Hindlimb muscle (tissue), 1 donor: ENCODE measurements around the gene CHST13. TPM values are rescaled to one million over a fixed set of nuclear protein-coding genes. Genes with fewer than 3 reads are reported as not detected.

ENCODE experiments used
- DNase-seq: peaks from one replicate; pipeline ENCODE4 v3.0.0-alpha.2; 2013
- polyA plus RNA-seq: library from polyadenylated mRNA; unstranded; fragments of 120-200 nt; gene quantifications from one replicate; pipeline ENCODE4 v1.2.1, GENCODE V29; 2013; ENCODE audit not compliant: insufficient read length

Gene CHST13
- polyA plus RNA-seq, 1 donor = 0.18 TPM

GRCh38 chr3:126488185-126488584, 35.8 kb upstream of the CHST13 start:
- no peak for DNase-seq

DNA sequence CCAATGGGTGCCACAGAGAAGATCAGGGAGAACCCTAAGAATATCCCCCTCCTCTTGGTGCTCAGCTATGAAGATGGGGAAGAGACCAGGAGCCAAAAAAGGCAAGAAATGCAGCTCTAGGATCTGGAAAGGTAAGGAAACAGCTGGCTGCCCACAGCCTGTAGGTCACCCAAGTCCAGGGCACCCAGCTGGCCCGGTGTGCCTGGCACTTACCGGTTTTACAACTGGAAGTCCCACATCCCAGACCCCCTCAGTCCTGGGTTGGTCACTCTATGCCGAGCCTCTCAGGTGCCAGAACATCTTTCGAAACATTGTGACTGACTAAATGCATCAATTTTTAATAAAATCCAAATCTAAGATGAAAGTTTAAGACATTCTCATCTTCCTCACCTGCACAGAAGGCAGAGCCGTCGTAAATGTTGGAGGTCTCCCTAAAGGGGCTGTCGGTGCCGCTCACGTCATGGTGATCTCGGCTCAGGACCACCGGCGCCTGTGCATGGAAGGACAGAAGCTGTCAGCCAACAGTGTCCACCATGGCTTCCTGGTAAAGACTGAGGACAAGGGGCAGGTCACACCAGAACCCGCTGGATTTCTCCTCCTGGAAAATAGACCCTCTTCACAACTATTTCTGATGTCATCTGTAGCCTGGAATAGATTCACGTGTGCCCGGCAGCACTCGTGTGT, 34.9 kb upstream of the CHST13 start:
- no peak for DNase-seq

DNA sequence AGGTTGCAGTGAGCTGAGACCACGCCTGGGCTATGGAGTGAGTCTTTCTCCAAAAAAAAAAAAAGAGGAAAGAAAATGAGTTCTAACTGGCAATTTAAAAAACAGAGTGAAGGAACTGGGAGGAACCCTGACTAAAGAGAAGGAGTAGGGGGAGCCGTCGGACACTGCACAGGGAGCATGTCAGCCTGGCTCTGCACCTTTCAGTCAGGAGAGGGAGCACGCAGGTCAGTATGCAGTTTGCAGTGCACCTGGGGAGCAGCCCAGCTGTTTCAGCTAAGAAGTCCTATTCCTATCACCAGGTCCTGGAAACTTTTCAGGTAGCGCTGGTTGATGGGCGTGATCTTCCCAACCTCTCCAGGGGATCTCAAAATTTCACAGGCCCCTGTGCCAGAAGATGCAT, 33.3 kb upstream of the CHST13 start:
- no peak for DNase-seq

GRCh38 chr3:126491221-126492013, 32.5 kb upstream of the CHST13 start:
- no peak for DNase-seq

DNA sequence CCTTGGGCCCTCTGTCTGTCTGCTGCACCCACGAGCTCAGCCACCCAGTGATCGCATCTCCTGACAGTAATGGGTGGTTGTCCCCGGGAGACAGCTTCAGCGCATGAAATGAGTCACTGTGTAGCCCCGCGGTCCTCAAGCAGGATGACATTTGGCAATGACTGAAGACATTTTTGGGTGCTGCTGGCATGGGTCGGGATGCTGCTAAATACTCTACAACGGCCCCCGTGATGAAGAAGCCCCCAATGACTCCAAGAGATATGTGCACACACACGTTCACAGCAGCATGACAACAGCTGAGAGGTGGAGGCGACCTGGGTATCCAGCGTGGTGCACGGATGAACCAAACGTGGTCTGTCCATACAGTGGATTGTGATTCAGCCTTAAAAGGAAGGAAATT, 30.9 kb upstream of the CHST13 start:
- DNase-seq = no peak

GRCh38 chr3:126493739-126494138, 30.2 kb upstream of the CHST13 start:
- DNase-seq = no peak

DNA sequence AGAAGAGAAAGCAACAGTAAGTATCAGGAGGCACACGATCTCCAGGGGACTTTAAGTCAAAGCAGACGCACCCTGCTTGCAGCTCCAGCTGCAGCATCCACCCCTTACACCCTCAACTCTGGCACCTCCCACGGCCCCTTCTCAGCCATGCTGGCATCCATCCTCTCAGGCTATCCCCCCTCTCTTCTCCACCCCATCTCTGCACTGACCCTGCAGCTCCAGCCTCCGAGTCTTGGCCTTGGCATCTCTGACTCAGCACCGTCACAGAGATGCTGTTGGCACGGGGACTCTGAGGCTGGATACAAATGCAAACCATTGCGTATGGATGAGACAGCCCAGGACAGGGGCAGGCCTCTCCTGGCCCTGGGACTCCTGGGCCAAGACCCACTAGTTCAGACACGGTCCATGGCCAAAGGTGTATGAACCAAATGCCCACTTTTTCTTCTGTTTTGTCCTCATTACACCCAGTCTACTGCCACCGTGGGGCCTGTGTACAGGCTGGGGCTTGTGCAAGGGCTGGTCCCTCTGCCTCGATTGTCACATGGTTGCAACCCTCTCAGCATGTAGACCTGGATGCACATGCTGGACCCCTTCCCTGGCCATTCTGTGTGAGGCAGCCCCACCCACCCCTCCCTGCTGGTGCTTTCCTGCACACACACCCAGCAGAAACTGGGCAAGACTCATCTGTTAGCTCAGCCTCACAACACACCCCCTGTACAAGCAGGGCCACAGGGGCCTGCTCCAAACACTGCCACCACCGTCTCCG, 29.6 kb upstream of the CHST13 start:
- DNase-seq = no peak

DNA sequence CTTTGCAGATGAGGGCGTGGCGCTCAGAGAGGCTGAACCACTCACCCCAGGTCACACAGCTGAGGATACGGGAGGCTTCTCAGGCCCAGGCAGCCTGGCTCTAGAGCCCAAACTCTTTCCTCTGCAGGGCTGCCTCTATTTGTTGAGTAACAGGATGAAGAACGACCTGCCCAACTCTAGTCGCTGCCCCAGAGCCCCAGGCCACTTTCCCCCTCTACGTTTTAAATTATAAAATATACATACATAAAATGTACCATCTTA, 29.1 kb upstream of the CHST13 start:
- no peak for DNase-seq

GRCh38 chr3:126495786-126496185, 28.2 kb upstream of the CHST13 start:
- no peak for DNase-seq

GRCh38 chr3:126496894-126497850, 26.8 kb upstream of the CHST13 start:
- DNase-seq = no peak

DNA sequence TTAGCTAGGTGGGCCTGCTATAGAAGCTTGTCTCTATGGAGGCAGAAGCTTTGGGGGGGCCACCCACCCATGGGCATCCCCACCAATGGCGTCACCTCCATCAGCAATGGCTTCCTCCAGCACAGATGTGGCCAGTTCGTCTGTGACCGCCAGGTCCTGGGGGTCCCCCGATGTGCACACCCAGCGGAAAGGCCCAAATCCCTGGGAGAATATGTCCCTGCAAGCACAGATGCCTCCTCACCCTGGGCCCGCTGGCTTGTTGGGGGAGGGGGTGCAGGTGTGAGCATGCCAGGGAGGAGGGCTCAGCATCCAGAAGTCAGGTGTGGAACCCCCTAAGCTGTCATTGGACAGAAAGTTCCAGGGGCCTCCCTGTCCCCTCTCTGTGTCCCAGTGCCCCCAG, 26.0 kb upstream of the CHST13 start:
- DNase-seq = no peak

DNA sequence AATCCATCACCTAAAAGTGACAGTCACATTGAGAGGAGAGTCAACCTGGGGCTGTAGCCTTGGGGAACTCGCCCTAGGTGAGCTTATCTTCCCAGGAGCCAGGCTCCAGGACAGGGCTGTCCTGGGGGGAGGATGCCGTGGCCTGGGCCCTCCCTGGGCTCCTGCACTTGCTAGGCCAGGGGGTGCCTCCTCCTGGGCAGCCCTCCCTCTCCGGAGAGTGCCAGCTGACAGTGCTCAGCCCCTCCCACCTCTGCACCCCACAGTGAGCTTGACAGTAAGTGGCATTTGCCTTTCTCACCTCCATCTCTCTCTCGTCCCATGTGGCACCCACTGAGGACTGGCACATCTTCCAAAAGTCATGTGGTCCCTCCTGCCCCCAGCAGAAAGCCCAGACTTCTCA, 25.5 kb upstream of the CHST13 start:
- no peak for DNase-seq

- no peak for DNase-seq
These were observed 25.0 kb upstream of the CHST13 start for GRCh38 chr3:126498929-126499328.

DNA sequence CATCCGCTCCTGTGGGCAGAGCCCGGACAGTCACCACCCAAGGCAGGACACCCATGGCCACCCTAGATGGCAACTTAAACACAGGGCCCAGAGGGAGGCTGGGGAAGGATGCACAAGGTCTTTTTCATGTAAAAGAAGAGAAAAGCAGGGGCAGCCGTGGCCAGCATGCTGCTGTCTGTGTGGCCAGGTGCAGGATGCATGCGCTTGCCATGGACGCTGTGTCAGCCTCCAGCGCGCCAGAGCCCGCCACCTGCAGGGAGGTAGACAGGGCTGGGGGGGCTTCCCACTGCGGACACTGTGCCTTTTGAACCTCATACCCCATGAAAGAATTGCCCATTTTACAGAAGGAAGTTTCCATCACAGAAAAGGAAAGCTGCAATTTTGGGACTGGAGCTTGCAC, 24.6 kb upstream of the CHST13 start:
- no peak for DNase-seq

- no peak for DNase-seq
These were observed 23.9 kb upstream of the CHST13 start for GRCh38 chr3:126500016-126500415.

DNA sequence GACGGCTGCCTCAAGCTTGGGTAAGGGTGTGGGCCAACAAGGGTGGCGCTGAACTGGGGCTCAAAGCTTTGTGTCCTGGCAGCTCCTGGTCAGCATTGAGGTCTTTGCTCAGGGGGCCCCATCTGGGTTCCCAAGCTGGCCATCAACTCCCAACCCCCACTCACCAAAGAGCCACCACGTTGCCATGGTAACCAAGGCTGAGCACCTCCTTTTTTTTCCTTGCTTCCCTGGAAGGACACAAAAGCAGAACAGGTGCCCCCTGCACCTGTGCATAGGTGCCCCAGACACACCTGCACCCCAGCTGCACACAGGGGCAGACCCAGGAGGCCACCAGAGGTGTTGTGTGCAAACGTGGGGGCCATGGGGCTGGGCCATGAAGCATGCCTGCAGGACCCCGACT, 22.9 kb upstream of the CHST13 start:
- no peak for DNase-seq

DNA sequence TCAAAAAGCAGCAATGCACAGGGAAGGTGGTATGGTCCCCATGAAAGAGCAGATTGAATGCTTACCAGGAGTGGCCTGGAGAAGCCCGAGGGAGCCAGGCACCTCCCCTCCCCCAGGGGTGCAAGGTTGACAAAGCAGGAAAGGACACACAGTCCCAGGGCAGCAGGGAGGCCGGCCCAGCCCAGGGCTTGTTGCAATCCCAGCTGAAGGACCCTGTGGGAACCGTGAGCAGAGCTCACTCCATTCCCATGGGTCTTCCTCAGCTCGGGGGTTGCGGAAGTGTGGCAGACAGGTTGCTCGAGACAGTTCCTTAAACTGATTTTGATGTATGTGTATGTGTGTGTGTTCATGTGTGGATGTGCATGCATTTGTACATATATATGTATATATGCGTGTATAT, 22.2 kb upstream of the CHST13 start:
- DNase-seq = no peak

GRCh38 chr3:126502656-126503055, 21.3 kb upstream of the CHST13 start:
- no peak for DNase-seq

DNA sequence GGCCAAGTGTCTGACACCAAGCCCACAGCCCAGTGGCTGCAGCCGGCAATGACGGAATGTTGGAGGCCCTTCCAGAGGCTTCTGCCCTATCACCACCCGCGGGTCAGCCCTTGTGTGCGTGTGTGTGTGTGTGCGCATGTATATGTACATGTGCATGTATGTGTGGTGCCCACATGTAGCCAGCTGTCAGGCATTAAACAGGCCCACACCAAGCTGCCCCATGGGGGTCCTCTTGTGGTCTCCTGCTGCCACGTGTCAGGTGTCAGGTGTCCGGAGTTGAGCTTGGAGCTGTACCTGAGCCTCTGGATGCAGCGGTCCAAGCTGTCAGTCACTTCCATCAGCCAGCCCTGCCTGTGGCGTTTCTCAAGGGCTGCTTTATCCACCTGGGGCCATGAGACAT, 20.3 kb upstream of the CHST13 start:
- no peak for DNase-seq

DNA sequence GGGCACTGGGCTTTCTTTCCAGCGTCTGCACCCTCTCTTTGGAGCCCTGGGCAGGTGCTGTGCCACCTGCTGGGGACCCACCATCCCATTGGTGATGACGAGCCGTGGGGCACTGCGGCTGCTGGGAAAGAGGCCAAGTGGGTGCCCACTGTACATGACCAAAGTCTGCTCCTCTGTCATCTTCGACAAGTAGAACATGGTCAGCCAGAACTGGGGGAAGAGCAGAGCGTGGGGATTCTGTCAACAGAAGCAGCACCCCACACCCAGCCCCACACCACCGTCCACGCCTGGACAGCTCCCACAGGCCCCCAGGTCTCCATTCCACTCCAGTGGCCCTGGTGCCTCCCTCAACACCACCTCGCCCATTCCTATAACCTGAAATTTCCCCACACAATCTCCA, 16.1 kb upstream of the CHST13 start:
- DNase-seq = no peak

- DNase-seq = no peak
These were observed 15.4 kb upstream of the CHST13 start for GRCh38 chr3:126508564-126508964.

DNA sequence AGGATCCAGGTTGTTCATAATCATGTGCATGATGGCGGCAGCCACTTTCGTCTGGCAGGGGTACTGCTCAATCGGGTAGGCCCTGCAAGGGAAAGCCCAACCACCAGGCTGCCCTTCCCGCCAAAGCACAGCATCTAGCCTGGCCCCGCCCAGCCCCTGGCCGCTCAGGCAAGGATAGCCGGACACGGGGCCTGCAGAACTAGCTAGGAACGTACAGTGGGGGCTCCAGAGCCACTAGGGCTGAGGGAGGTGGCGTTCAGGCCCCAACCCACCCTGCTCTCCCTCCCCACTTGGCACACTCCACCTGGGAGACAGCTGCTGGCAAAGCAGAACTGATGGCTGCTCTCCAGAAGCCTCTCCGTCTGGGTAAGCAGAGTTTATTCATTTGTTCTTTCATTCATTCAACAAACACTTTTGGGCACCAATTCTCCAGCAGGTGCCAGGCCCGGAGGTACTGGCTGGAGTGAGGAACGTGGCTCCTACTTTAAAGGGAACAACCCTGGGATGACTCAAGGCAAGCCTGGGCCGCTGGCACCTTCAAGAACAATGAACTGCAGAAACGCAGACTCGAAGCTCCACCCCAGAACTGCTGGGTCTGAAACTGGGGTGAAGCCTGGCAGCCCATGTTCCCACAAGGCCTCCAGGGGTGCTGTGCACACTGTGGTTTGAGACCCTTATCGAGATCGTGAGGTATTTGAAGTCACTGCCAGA, 14.2 kb upstream of the CHST13 start:
- DNase-seq = no peak
